IMR-90 (cell line): ENCODE measurements around the gene TOGARAM2. TPM values are rescaled to one million over a fixed set of nuclear protein-coding genes. Genes with fewer than 3 reads are reported as not detected.

ENCODE experiments used
- ATAC-seq: fragments of 200-7000 bp; cut with Tn5 transposase; 2 replicates; pipeline ENCODE4 v1.9.1; 2020; ENCODE audit warnings: low read depth, mild to moderate bottlenecking, moderate library complexity
- BruUV-seq: library from RNA; stranded (reverse); fragments of 400-500 nt; replicated peaks from 2 replicates; lab custom pipeline; 2021; lab: Mats Ljungman, UMichigan
- CTCF ChIA-PET: fragments of 300-600 bp; formaldehyde crosslinking; extraction: SDS; loops from one replicate; lab custom pipeline; 2021; ENCODE audit warnings: antibody characterized with exemption; lab: Yijun Ruan, JAX
- POLR2A ChIA-PET: fragments of 300-600 bp; sonication (Branson Sonifier 250); formaldehyde crosslinking; loops from one replicate; lab custom pipeline; 2022; ENCODE audit warnings: antibody characterized with exemption; ENCODE audit not compliant: unreplicated experiment; lab: Charles Lee
- DNase-seq: peaks from one replicate; pipeline ENCODE4 v3.0.0; 2013
- H2AFZ ChIP-seq: replicated peaks from 2 replicates; pipeline ENCODE3; 2013; ENCODE audit warnings: low read length, mild to moderate bottlenecking; ENCODE audit not compliant: poor library complexity
- H2AK5ac ChIP-seq: 2 replicates; pipeline ENCODE4 v1.6.1; 2013; ENCODE audit warnings: low read depth, low read length, inconsistent platforms
- H2AK9ac ChIP-seq: replicated peaks from 2 replicates; pipeline ENCODE3; 2013; ENCODE audit warnings: mild to moderate bottlenecking, low read depth, low read length, moderate library complexity; ENCODE audit not compliant: poor library complexity
- H2BK120ac ChIP-seq: 2 replicates; pipeline ENCODE4 v1.6.1; 2013; ENCODE audit warnings: low read depth, low read length, inconsistent platforms
- H2BK15ac ChIP-seq: 3 replicates; pipeline ENCODE4 v1.6.1; 2013; ENCODE audit warnings: low read depth, low read length, inconsistent platforms
- H2BK20ac ChIP-seq: 2 replicates; pipeline ENCODE4 v1.6.1; 2013; ENCODE audit warnings: low read depth, mild to moderate bottlenecking, inconsistent platforms, low read length, moderate library complexity
- H2BK5ac ChIP-seq: 2 replicates; pipeline ENCODE4 v1.6.1; 2013; ENCODE audit warnings: mild to moderate bottlenecking, low read depth, low read length, inconsistent platforms; ENCODE audit not compliant: poor library complexity, severe bottlenecking
- H3K14ac ChIP-seq: replicated peaks from 2 replicates; pipeline ENCODE4 v1.6.1; 2013; ENCODE audit warnings: low read depth, low read length, inconsistent platforms
- H3K18ac ChIP-seq: 2 replicates; pipeline ENCODE4 v1.6.1; 2013; ENCODE audit warnings: low read depth, low read length, control low read depth
- H3K23ac ChIP-seq: 2 replicates; pipeline ENCODE4 v1.6.1; 2013; ENCODE audit warnings: low read depth, low read length, inconsistent platforms
- H3K27ac ChIP-seq: 2 replicates; pipeline ENCODE4 v1.5.1; 2013; ENCODE audit warnings: mild to moderate bottlenecking, control low read depth, low read length; ENCODE audit not compliant: insufficient read depth
- H3K27me3 ChIP-seq: 2 replicates; pipeline ENCODE4 v1.6.1; 2013; ENCODE audit warnings: low read length; ENCODE audit not compliant: control insufficient read depth, insufficient read depth
- H3K36me3 ChIP-seq: 2 replicates; pipeline ENCODE4 v1.6.1; 2013; ENCODE audit warnings: low read length, mixed read lengths; ENCODE audit not compliant: control insufficient read depth, insufficient read depth
- H3K4ac ChIP-seq: 2 replicates; pipeline ENCODE4 v1.6.1; 2013; ENCODE audit warnings: low read depth, low read length, inconsistent platforms
- H3K4me1 ChIP-seq: 2 replicates; pipeline ENCODE4 v1.6.1; 2013; ENCODE audit warnings: low read length, mixed read lengths; ENCODE audit not compliant: control insufficient read depth, insufficient read depth
- H3K4me2 ChIP-seq: 2 replicates; pipeline ENCODE4 v1.6.1; 2013; ENCODE audit warnings: low read depth, mild to moderate bottlenecking, control low read depth, low read length, moderate library complexity
- H3K4me3 ChIP-seq: 2 replicates; pipeline ENCODE4 v1.5.1; 2013; ENCODE audit warnings: low read depth, mild to moderate bottlenecking, control low read depth, low read length, moderate library complexity; ENCODE audit not compliant: insufficient read depth
- H3K56ac ChIP-seq: 2 replicates; pipeline ENCODE4 v1.6.1; 2013; ENCODE audit warnings: low read length, inconsistent platforms; ENCODE audit not compliant: insufficient read depth; ENCODE audit errors: extremely low read depth
- H3K79me1 ChIP-seq, 2 experiments: 2 replicates each; pipeline ENCODE4 v1.6.1; 2013; ENCODE audit warnings: low read length in 2 of 2, inconsistent platforms in 1 of 2, low read depth in 1 of 2
- H3K9ac ChIP-seq: 2 replicates; pipeline ENCODE4 v1.6.1; 2013; ENCODE audit warnings: low read depth, low read length, control low read depth
- H3K9me1 ChIP-seq: 2 replicates; pipeline ENCODE4 v1.6.1; 2013; ENCODE audit warnings: low read length, inconsistent platforms; ENCODE audit not compliant: insufficient read depth
- H3K9me3 ChIP-seq: 2 replicates; pipeline ENCODE4 v1.6.1; 2013; ENCODE audit warnings: low read length; ENCODE audit not compliant: control insufficient read depth, insufficient read depth
- H4K20me1 ChIP-seq: 2 replicates; pipeline ENCODE4 v1.6.1; 2013; ENCODE audit warnings: low read length, inconsistent platforms; ENCODE audit not compliant: insufficient read depth
- H4K5ac ChIP-seq: 2 replicates; pipeline ENCODE4 v1.6.1; 2013; ENCODE audit warnings: mild to moderate bottlenecking, low read depth, low read length, control low read depth
- H4K8ac ChIP-seq, 2 experiments: 2 replicates each; pipeline ENCODE4 v1.6.1; 2013; ENCODE audit warnings: low read depth in 2 of 2, low read length in 2 of 2, control low read depth in 1 of 2, inconsistent platforms in 1 of 2
- H4K91ac ChIP-seq: 2 replicates; pipeline ENCODE4 v1.6.1; 2013; ENCODE audit warnings: low read depth, low read length, inconsistent platforms; ENCODE audit not compliant: insufficient read depth
- CEBPB ChIP-seq: IDR thresholded peaks from 2 replicates; pipeline ENCODE4 v1.6.1; 2012; ENCODE audit warnings: low read depth, low read length, improper control_type of control experiment
- CHD1 ChIP-seq: IDR thresholded peaks from 2 replicates; pipeline ENCODE4 v1.6.1; 2012; ENCODE audit warnings: low read depth, low read length, improper control_type of control experiment
- MAFK ChIP-seq: IDR thresholded peaks from 2 replicates; pipeline ENCODE4 v1.6.1; 2012; ENCODE audit warnings: low read depth, low read length, improper control_type of control experiment
- RCOR1 ChIP-seq: IDR thresholded peaks from 2 replicates; pipeline ENCODE4 v1.6.1; 2012; ENCODE audit warnings: mild to moderate bottlenecking, low read length, improper control_type of control experiment; ENCODE audit not compliant: insufficient replicate concordance
- RFX5 ChIP-seq: IDR thresholded peaks from 2 replicates; pipeline ENCODE4 v1.8.0; 2012; ENCODE audit warnings: low read depth, mild to moderate bottlenecking, low read length, moderate library complexity
- WGBS, 2 experiments: methylation state at CpG; one replicate each; pipeline versions ENCODE4 v1.1.5 to v1.1.7; 2013; ENCODE audit warnings: missing lambda C conversion rate in 2 of 2; ENCODE audit not compliant: insufficient read length in 1 of 2; ENCODE audit errors: extremely low coverage in 2 of 2; 5-methylcytosine and 5-hydroxymethylcytosine counted together
- dilution Hi-C: fragments of 300-500 bp; cut with HindIII; formaldehyde crosslinking; loops from one replicate; pipeline ENCODE4 v1.14.3; 2018; ENCODE audit warnings: low sequenced_read_pairs; ENCODE audit not compliant: unreplicated experiment
- in situ Hi-C: fragments of 300-500 bp; cut with MboI; formaldehyde crosslinking; loops from 3 replicates; pipeline ENCODE4 v1.14.3; 2019; ENCODE audit warnings: low sequenced_read_pairs, inconsistent platforms, mixed read lengths
- intact Hi-C: fragments of 100-400 bp; cut with micrococcal nuclease; formaldehyde crosslinking; loops from 2 replicates; pipeline ENCODE4 v1.10.0; 2022
- polyA plus RNA-seq, 3 experiments: library from polyadenylated mRNA; depleted of rRNA; stranded (reverse); fragments of >200 nt; gene quantifications; 2 replicates each; pipeline ENCODE4 v1.2.3, GENCODE V29; 2012; ENCODE audit warnings: low replicate concordance in 1 of 3
- total RNA-seq: library from RNA; depleted of rRNA; stranded (reverse); fragments of >200 nt; gene quantifications from 2 replicates; pipeline ENCODE4 v1.2.3, GENCODE V29; 2012
- TF ChIP-seq, protein P1 (sequence below): fragments of 150-350 bp; IDR thresholded peaks from 2 replicates; pipeline ENCODE4 v1.6.1; 2016; ENCODE audit warnings: low read depth, mild to moderate bottlenecking, low read length, moderate library complexity, borderline replicate concordance

The TOGARAM2 gene
- total and polyA plus RNA-seq, 2 of the 4 experiments (the other 2 are of a cell fraction), result under 0.01 to 0.38 TPM

DNA sequence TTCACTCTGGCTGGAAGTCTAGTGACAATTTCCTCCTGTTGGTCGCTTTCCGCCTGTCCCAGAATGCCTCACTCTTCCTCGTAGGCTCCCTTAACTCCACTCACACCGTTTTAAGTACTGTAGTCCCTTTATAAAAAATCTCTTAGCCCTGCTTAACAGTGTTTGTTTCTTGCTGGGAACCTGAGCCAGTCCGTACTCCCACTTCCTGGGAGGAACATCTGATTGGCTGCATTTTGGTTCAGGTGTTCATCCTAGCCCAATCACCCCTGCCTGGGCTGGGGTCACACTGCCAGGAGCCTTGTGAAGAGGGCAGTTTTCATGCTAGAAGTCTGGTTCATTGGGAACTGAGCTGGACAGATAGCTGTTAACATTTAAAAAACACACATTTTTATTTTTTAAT is 25.6 kb upstream of the TOGARAM2 start:
- CTCF ChIA-PET, result interaction anchor here (0.7 kb wide), 1 partner anchor 250 kb away, joined by 4 read pairs; no protein-coding TSS in a partner anchor
- Histone ChIP-seq H3K18ac (no peak overlapping the region), H3K79me1 (0 out of 4 replicates have a peak, but pooled peaks cover 0 to under 1% of the 10 kb centered on the region in 2 experiments), H2BK5ac (no peak overlapping the region), H4K20me1 (peaks cover 6% of the 10 kb centered on the region; the same call in 1 of the 2 replicates), H2AFZ (no peak overlapping the region), H3K14ac (no peak overlapping the region), H4K8ac (no peak overlapping the region), H3K56ac (no peak overlapping the region), H3K9me1 (peaks cover 7% of the 10 kb centered on the region; the same call in 1 of the 2 replicates), H3K4me2 (no peak overlapping the region), H3K9me3 (no peaks in the 10 kb centered on the region), H2AK5ac (no peak overlapping the region), H2BK20ac (no peak overlapping the region), H3K23ac (no peak overlapping the region), H4K91ac (no peak overlapping the region), H2BK120ac (no peak overlapping the region), H2BK15ac (no peak overlapping the region), H3K9ac (no peak overlapping the region), H3K4me1 (peaks cover 11% of the 10 kb centered on the region), H2AK9ac (no peak overlapping the region), H4K5ac (no peak overlapping the region), H3K4me3 (no peak overlapping the region), H3K36me3 (no peaks in the 10 kb centered on the region), H3K4ac (no peak overlapping the region), H3K27ac (no peak overlapping the region), H3K27me3 (no peaks in the 10 kb centered on the region)
- no TSS peak for BruUV-seq
- dilution Hi-C loops (loop anchor here (25.0 kb wide), 1 partner anchor 882 kb away; no protein-coding TSS in a partner anchor), in situ Hi-C loops (loop anchor here (5.0 kb wide), 2 partner anchors 237 to 1117 kb away; no protein-coding TSS in a partner anchor), intact Hi-C loops (loop anchor here (5.0 kb wide), 2 partner anchors 162 to 967 kb away; partner anchors contain the start of genes ALK and CLIP4)
- POLR2A ChIA-PET, result no interaction called here
- no peak for TF ChIP-seq MAFK
- no peak for TF ChIP-seq CHD1
- TF ChIP-seq RFX5, result no peak
- TF ChIP-seq, protein P1, sequence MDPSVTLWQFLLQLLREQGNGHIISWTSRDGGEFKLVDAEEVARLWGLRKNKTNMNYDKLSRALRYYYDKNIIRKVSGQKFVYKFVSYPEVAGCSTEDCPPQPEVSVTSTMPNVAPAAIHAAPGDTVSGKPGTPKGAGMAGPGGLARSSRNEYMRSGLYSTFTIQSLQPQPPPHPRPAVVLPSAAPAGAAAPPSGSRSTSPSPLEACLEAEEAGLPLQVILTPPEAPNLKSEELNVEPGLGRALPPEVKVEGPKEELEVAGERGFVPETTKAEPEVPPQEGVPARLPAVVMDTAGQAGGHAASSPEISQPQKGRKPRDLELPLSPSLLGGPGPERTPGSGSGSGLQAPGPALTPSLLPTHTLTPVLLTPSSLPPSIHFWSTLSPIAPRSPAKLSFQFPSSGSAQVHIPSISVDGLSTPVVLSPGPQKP, result no peak
- no peak for TF ChIP-seq RCOR1
- TF ChIP-seq CEBPB, result no peak
- ATAC-seq (no peak), DNase-seq (no peak)
- WGBS, 2 experiments, result 43% methylated on average over 2 of the region's 5 CpGs; no CpG with 5 or more reads in 1 of the 2 experiments
